Measurements from ENCODE around the gene HPCAL1.

HPCAL1 gene

DNA sequence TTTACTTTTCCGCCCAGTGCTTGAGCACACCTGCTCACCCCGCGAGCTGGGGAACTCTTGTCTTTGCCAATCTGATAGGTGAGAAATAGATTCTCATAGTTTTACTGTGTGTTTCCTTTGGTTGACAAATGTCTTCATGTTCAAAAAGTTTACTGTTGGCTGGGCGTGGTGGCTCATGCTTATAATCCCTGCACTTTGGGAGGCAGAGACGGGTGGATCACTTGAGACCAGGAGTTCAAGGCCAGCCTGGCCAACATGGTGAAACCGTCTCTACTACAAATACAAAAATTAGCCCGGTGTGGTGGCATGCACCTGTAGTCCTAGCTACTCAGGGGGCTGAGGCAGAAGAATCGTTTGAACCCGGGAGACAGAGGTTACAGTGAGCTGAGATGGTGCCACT, 135.1 kb downstream of the HPCAL1 start:
- no peak overlapping the region for H3K4me2 ChIP-seq (ENCODE audit: low read depth, low read length, poor library complexity, severe bottlenecking)

DNA sequence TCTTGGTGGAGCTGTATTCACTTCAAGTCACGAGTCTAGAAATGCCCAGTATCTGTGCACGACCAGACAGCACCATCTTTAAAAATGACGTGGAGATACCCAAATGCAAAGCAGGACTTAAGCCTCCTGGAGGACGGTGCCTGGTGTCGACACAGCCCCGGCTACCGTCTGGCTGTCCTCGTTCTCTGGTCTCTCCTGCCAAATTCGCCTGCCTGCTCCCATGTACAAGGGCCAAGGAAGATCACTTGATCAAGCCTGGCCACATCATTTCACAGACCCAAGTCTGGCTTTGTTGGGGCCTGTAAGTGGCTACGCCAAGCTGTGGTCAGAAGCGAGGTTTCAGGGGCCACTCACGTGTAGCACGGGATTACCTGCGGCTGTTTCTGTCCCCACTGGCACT, 136.0 kb downstream of the HPCAL1 start:
- no peak overlapping the region for H3K9ac ChIP-seq (ENCODE audit: low read depth, low read length, poor library complexity, severe bottlenecking)
- peaks cover 49% of the 10 kb centered on the region for H3K36me3 ChIP-seq (ENCODE audit: insufficient read depth, low read length)
- TF ChIP-seq, protein P1, sequence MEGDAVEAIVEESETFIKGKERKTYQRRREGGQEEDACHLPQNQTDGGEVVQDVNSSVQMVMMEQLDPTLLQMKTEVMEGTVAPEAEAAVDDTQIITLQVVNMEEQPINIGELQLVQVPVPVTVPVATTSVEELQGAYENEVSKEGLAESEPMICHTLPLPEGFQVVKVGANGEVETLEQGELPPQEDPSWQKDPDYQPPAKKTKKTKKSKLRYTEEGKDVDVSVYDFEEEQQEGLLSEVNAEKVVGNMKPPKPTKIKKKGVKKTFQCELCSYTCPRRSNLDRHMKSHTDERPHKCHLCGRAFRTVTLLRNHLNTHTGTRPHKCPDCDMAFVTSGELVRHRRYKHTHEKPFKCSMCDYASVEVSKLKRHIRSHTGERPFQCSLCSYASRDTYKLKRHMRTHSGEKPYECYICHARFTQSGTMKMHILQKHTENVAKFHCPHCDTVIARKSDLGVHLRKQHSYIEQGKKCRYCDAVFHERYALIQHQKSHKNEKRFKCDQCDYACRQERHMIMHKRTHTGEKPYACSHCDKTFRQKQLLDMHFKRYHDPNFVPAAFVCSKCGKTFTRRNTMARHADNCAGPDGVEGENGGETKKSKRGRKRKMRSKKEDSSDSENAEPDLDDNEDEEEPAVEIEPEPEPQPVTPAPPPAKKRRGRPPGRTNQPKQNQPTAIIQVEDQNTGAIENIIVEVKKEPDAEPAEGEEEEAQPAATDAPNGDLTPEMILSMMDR (conservative IDR thresholded peaks at IDR 0.05; ENCODE audit: low read length), result no peak
- TF ChIP-seq EZH2phosphoT487 (IDR thresholded peaks at IDR 0.05; ENCODE audit: borderline replicate concordance), result no peak
- H3K4me2 ChIP-seq (ENCODE audit: low read depth, low read length, poor library complexity, severe bottlenecking), result no peak overlapping the region
- 0 out of 2 replicates have a peak, but pooled peaks cover 4% of the 10 kb centered on the region for H3F3A ChIP-seq (ENCODE audit: low read depth)
- peaks cover 10% of the 10 kb centered on the region for H3K79me2 ChIP-seq (ENCODE audit: insufficient read depth, low read length)
- no peaks in the 10 kb centered on the region for H3K27me3 ChIP-seq (ENCODE audit: insufficient read depth, low read length, poor library complexity, severe bottlenecking)
- no peaks in the 10 kb centered on the region for H3K9me3 ChIP-seq (ENCODE audit: insufficient read depth, low read depth, low read length)
- no peaks in the 10 kb centered on the region for H3K4me1 ChIP-seq (ENCODE audit: insufficient read depth, low read length, poor library complexity, severe bottlenecking)
- H3K9me2 ChIP-seq (replicated peaks; ENCODE audit: low read depth, low read length), result no peaks in the 10 kb centered on the region
- no peak overlapping the region for H2AFZ ChIP-seq (ENCODE audit: low read length)
- no peak overlapping the region for H3K4me3 ChIP-seq (ENCODE audit: low read length, poor library complexity, severe bottlenecking)
- H4K20me1 ChIP-seq (ENCODE audit: insufficient read depth, low read length, poor library complexity, severe bottlenecking), result peaks cover 15% of the 10 kb centered on the region

More for the DNA sequence above, 135.1 kb downstream of the HPCAL1 start:
- no peak overlapping the region for H3K4me3 ChIP-seq (ENCODE audit: low read length, poor library complexity, severe bottlenecking)
- 0 out of 2 replicates have a peak, but pooled peaks cover 4% of the 10 kb centered on the region for H3F3A ChIP-seq (ENCODE audit: low read depth)
- peaks cover 6% of the 10 kb centered on the region for H4K20me1 ChIP-seq (ENCODE audit: insufficient read depth, low read length, poor library complexity, severe bottlenecking)
- H3K9me2 ChIP-seq (replicated peaks; ENCODE audit: low read depth, low read length), result no peaks in the 10 kb centered on the region
- no peaks in the 10 kb centered on the region for H3K9me3 ChIP-seq (ENCODE audit: insufficient read depth, low read depth, low read length)
- H3K9ac ChIP-seq (ENCODE audit: low read depth, low read length, poor library complexity, severe bottlenecking), result no peak overlapping the region
- no peaks in the 10 kb centered on the region for H3K27me3 ChIP-seq (ENCODE audit: insufficient read depth, low read length, poor library complexity, severe bottlenecking)
- TF ChIP-seq EZH2phosphoT487 (IDR thresholded peaks at IDR 0.05; ENCODE audit: borderline replicate concordance), result no peak
- TF ChIP-seq, protein P1 (conservative IDR thresholded peaks at IDR 0.05; ENCODE audit: low read length), result no peak
- peaks cover 1% of the 10 kb centered on the region; the same call in 1 of the 2 replicates for H3K79me2 ChIP-seq (ENCODE audit: insufficient read depth, low read length)
- H3K4me1 ChIP-seq (ENCODE audit: insufficient read depth, low read length, poor library complexity, severe bottlenecking), result no peaks in the 10 kb centered on the region
- peaks cover 40% of the 10 kb centered on the region; the same call in 1 of the 2 replicates for H3K36me3 ChIP-seq (ENCODE audit: insufficient read depth, low read length)
- no peak overlapping the region for H2AFZ ChIP-seq (ENCODE audit: low read length)

DNA sequence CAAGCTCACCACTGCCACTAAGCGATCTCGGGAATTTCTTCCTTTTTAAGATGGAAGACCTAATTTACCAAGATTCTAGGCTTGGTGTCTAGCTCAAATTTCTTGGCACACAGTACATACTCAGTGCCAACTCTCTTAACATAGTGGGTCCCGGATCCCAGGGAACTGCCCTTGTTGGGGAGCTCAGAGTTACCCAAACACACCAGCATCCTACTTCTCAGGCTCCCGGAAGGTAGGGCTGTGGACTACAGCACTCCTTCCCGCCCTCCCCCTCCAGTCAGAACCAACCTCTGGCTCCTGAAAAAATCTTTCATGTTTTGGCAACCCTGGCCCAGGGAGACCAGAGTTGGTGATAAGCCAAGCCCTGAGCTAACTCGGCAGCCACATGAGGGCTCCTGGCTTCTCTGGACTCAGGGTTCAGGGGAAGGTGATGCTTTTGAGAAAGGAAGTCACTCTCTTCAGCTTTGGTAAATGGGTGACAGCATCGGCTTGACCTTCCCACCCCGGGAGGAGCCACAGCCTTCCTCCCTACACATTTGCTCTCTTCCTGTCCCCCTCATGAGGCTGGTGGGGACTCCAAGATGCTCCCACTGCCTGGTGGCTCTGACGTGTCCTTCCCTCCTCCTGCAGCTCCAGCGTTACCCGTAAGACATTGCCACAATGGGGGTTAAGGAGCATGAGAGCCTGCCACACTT, 136.6 kb downstream of the HPCAL1 start:
- no peak overlapping the region for H3K4me3 ChIP-seq (ENCODE audit: low read length, poor library complexity, severe bottlenecking)
- 0 out of 2 replicates have a peak, but pooled peaks cover 4% of the 10 kb centered on the region for H3F3A ChIP-seq (ENCODE audit: low read depth)
- H3K36me3 ChIP-seq (ENCODE audit: insufficient read depth, low read length), result peaks cover 56% of the 10 kb centered on the region

More for the DNA sequence above, 136.6 kb downstream of the HPCAL1 start:
- peaks cover 22% of the 10 kb centered on the region for H4K20me1 ChIP-seq (ENCODE audit: insufficient read depth, low read length, poor library complexity, severe bottlenecking)
- no peak overlapping the region for H3K9ac ChIP-seq (ENCODE audit: low read depth, low read length, poor library complexity, severe bottlenecking)
- no peaks in the 10 kb centered on the region for H3K9me3 ChIP-seq (ENCODE audit: insufficient read depth, low read depth, low read length)
- no peak for TF ChIP-seq EZH2phosphoT487 (IDR thresholded peaks at IDR 0.05; ENCODE audit: borderline replicate concordance)
- TF ChIP-seq, protein P1 (conservative IDR thresholded peaks at IDR 0.05; ENCODE audit: low read length), result no peak
- peaks cover 4% of the 10 kb centered on the region for H3K4me1 ChIP-seq (ENCODE audit: insufficient read depth, low read length, poor library complexity, severe bottlenecking)
- no peaks in the 10 kb centered on the region for H3K27me3 ChIP-seq (ENCODE audit: insufficient read depth, low read length, poor library complexity, severe bottlenecking)
- no peak overlapping the region for H3K4me2 ChIP-seq (ENCODE audit: low read depth, low read length, poor library complexity, severe bottlenecking)
- no peak overlapping the region for H2AFZ ChIP-seq (ENCODE audit: low read length)
- peaks cover 16% of the 10 kb centered on the region for H3K79me2 ChIP-seq (ENCODE audit: insufficient read depth, low read length)
- no peaks in the 10 kb centered on the region for H3K9me2 ChIP-seq (replicated peaks; ENCODE audit: low read depth, low read length)

All from Loucy (cell line).